Measurements from ENCODE around the gene GATB. TPM values are rescaled to one million over a fixed set of nuclear protein-coding genes. Genes with fewer than 3 reads are reported as not detected.

GATB gene
- total RNA-seq, 1 donor from 2014 or later, result 15.7 TPM

GRCh38 chr4:151781026-151781425 lies 20.2 kb upstream of the GATB start:
- Mint-ChIP-seq H3K36me3 (ENCODE audit: insufficient read depth) (no peaks in the 10 kb centered on the region), H3K4me1 (ENCODE audit: low read depth) (peaks cover 48% of the 10 kb centered on the region), H3K4me3 (ENCODE audit: low read depth) (no peak overlapping the region), H3K27ac (no peak overlapping the region), H3K9me3 (ENCODE audit: low read depth) (peaks cover 3% of the 10 kb centered on the region), H3K27me3 (peaks cover 8% of the 10 kb centered on the region)
- TF ChIP-seq CTCF (IDR thresholded peaks at IDR 0.05; ENCODE audit: unreplicated experiment), result no peak
- DNase-seq (ENCODE audit: low spot score, unreplicated experiment), result no peak

DNA sequence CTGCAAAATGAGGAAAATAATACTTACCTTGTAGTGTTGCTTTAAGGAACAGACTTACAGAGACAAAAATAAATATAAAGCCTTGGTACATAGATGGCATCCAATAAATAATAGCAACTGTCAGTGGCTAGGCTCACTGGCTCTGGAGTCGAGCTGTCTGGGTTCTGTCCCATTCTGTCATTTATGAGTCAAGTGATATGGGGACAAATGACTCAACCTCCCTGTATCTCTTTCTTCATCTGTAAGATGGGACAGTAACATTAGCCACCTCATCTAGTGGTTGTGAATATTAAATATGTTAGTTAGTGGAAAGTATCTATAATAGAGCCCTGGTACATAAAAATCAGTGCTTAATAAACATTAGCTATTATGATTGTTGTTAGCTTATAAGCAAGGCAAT lies 16.7 kb upstream of the GATB start:
- H3K27me3 Mint-ChIP-seq, result peaks cover 8% of the 10 kb centered on the region
- H3K27ac Mint-ChIP-seq, result no peak overlapping the region
- no peak for TF ChIP-seq CTCF (IDR thresholded peaks at IDR 0.05; ENCODE audit: unreplicated experiment)
- H3K4me1 Mint-ChIP-seq (ENCODE audit: low read depth), result peaks cover 23% of the 10 kb centered on the region
- DNase-seq (ENCODE audit: low spot score, unreplicated experiment), result no peak
- no peaks in the 10 kb centered on the region for H3K36me3 Mint-ChIP-seq (ENCODE audit: insufficient read depth)
- peaks cover 10% of the 10 kb centered on the region for H3K9me3 Mint-ChIP-seq (ENCODE audit: low read depth)
- H3K4me3 Mint-ChIP-seq (ENCODE audit: low read depth), result no peak overlapping the region

DNA sequence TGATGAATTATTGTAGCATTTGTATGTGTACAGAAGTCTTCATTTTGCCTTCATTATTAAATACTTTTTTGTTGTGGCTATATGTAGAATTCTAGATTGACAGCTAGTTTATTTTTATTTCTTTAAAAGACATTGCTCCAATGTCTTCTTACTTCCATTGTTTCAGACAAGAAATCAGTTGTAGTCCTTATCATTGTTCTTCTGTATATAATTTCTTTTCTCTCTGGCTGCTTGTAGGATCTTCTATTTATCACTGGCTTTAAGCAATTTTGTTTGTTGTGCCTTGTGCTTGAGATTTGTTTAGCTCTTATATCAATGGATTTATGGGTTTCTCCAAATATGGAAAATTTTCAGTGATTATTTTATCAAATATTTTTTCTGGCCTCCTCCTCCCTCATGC lies 13.5 kb upstream of the GATB start:
- no peak for DNase-seq (ENCODE audit: low spot score, unreplicated experiment)
- Mint-ChIP-seq H3K4me3 (ENCODE audit: low read depth) (no peak overlapping the region), H3K9me3 (ENCODE audit: low read depth) (peaks cover 10% of the 10 kb centered on the region), H3K27ac (no peak overlapping the region), H3K36me3 (ENCODE audit: insufficient read depth) (no peaks in the 10 kb centered on the region), H3K27me3 (peaks cover 17% of the 10 kb centered on the region), H3K4me1 (ENCODE audit: low read depth) (peaks cover 2% of the 10 kb centered on the region)
- TF ChIP-seq CTCF (IDR thresholded peaks at IDR 0.05; ENCODE audit: unreplicated experiment), result no peak

GRCh38 chr4:151772274-151772673 lies 11.5 kb upstream of the GATB start:
- no peaks in the 10 kb centered on the region for H3K36me3 Mint-ChIP-seq (ENCODE audit: insufficient read depth)
- DNase-seq (ENCODE audit: low spot score, unreplicated experiment), result no peak
- H3K9me3 Mint-ChIP-seq (ENCODE audit: low read depth), result peaks cover 10% of the 10 kb centered on the region
- TF ChIP-seq CTCF (IDR thresholded peaks at IDR 0.05; ENCODE audit: unreplicated experiment), result no peak
- peaks cover 22% of the 10 kb centered on the region for H3K27me3 Mint-ChIP-seq
- no peak overlapping the region for H3K27ac Mint-ChIP-seq
- H3K4me1 Mint-ChIP-seq (ENCODE audit: low read depth), result no peaks in the 10 kb centered on the region
- no peak overlapping the region for H3K4me3 Mint-ChIP-seq (ENCODE audit: low read depth)

GRCh38 chr4:151771664-151772063 lies 10.9 kb upstream of the GATB start:
- no peak for TF ChIP-seq CTCF (IDR thresholded peaks at IDR 0.05; ENCODE audit: unreplicated experiment)
- DNase-seq (ENCODE audit: low spot score, unreplicated experiment), result no peak
- no peak overlapping the region for H3K4me3 Mint-ChIP-seq (ENCODE audit: low read depth)
- no peaks in the 10 kb centered on the region for H3K36me3 Mint-ChIP-seq (ENCODE audit: insufficient read depth)
- H3K27me3 Mint-ChIP-seq, result peaks cover 18% of the 10 kb centered on the region
- no peaks in the 10 kb centered on the region for H3K4me1 Mint-ChIP-seq (ENCODE audit: low read depth)
- no peak overlapping the region for H3K27ac Mint-ChIP-seq
- peaks cover 10% of the 10 kb centered on the region for H3K9me3 Mint-ChIP-seq (ENCODE audit: low read depth)
